K562 (cell line): ENCODE measurements around the gene LRP1. TPM values are rescaled to one million over a fixed set of nuclear protein-coding genes. Genes with fewer than 3 reads are reported as not detected.

Experiments
- CREB3 ChIP-seq: fragments of 450-650 bp; conservative IDR thresholded peaks from 2 replicates; pipeline ENCODE4 v1.6.1; 2016; ENCODE audit warnings: missing genetic modification characterization, low read depth, mild to moderate bottlenecking, missing compliant biosample characterization, moderate library complexity
- DNMT1 ChIP-seq: fragments of 450-650 bp; IDR thresholded peaks from 2 replicates; pipeline ENCODE4 v1.6.1; 2016; ENCODE audit warnings: antibody characterized with exemption, mild to moderate bottlenecking
- FOXK1 ChIP-seq: sonication (generic); formaldehyde crosslinking; IDR thresholded peaks from 2 replicates; pipeline ENCODE4 v1.8.0; 2022; ENCODE audit warnings: missing genetic modification reagents, mild to moderate bottlenecking, borderline replicate concordance
- NEUROD1 ChIP-seq: fragments of 150-350 bp; IDR thresholded peaks from 2 replicates; pipeline ENCODE4 v1.6.1; 2014; ENCODE audit warnings: borderline replicate concordance, low read length, low read depth; ENCODE audit not compliant: partially characterized antibody
- POLR2AphosphoS2 ChIP-seq: IDR thresholded peaks from 2 replicates; pipeline ENCODE4 v1.6.1; 2012; ENCODE audit warnings: low read length, improper control_type of control experiment
- PRPF4 ChIP-seq: fragments of 200-400 bp; formaldehyde crosslinking; IDR thresholded peaks from one replicate; pipeline ENCODE4 v1.6.1; 2017; ENCODE audit warnings: low read length, low read depth, mild to moderate bottlenecking; ENCODE audit not compliant: insufficient read depth, poor library complexity, severe bottlenecking
- TAF1 ChIP-seq: IDR thresholded peaks from 2 replicates; pipeline ENCODE4 v1.6.1; 2011; ENCODE audit warnings: mild to moderate bottlenecking, low read length, moderate library complexity; ENCODE audit not compliant: insufficient read depth, control insufficient read depth, severe bottlenecking; ENCODE audit errors: extremely low read depth
- TAF7 ChIP-seq: fragments of 450-650 bp; IDR thresholded peaks from 2 replicates; pipeline ENCODE4 v1.6.1; 2016; ENCODE audit warnings: missing genetic modification characterization, missing compliant biosample characterization
- TRIM25 ChIP-seq: fragments of 450-650 bp; IDR thresholded peaks from 2 replicates; pipeline ENCODE4 v1.7.0; 2016; ENCODE audit warnings: borderline replicate concordance
- VEZF1 ChIP-seq: fragments of 200-800 bp; sonication (Bioruptor generic); IDR thresholded peaks from 2 replicates; pipeline ENCODE4 v1.6.1; 2017; ENCODE audit warnings: missing genetic modification characterization, missing compliant biosample characterization
- ZBTB7A ChIP-seq: IDR thresholded peaks from 2 replicates; pipeline ENCODE4 v1.6.1; 2011; ENCODE audit warnings: low read depth, mild to moderate bottlenecking, low read length, moderate library complexity, borderline replicate concordance; ENCODE audit not compliant: control insufficient read depth
- ZNF76 ChIP-seq: fragments of 250-450 bp; sonication (Bioruptor Pico); IDR thresholded peaks from 2 replicates; pipeline ENCODE4 v1.4.0; 2020; ENCODE audit warnings: mild to moderate bottlenecking, moderate library complexity, borderline replicate concordance
- polyA plus RNA-seq, 8 experiments: library from polyadenylated mRNA; depleted of rRNA in 4 of 8; stranded (reverse) in 5 of 8; unstranded in 3 of 8; fragments of >200 nt; fragmentation: Nextera tagmentation in 2 of 8; fragmentation: Illumina TruSeq in 1 of 8; extraction: Ambion mirVana in 2 of 8; extraction: Trizol in 1 of 8; gene quantifications; 2 replicates each; pipeline versions ENCODE4 v1.2.1 to v1.2.3, GENCODE V29; 2011 to 2014; ENCODE audit warnings: inconsistent platforms in 1 of 8, missing spikeins in 1 of 8
- total RNA-seq, 7 experiments: library from RNA; depleted of rRNA in 6 of 7; stranded (reverse); fragments of >200 nt in 6 of 7; fragmentation: Illumina TruSeq in 2 of 7; extraction: Trizol in 2 of 7; gene quantifications; 2 replicates each; pipeline versions ENCODE4 v1.2.1 to v1.2.3, GENCODE V29; 2011 to 2021; ENCODE audit warnings: low replicate concordance in 1 of 7

LRP1 gene
- total and polyA plus RNA-seq, 9 of the 15 experiments (the other 6 are each of a cell fraction or from before 2014, with no cell fraction given), result 0.04 to 0.64 (median 0.19) TPM; not detected in 2

GRCh38 chr12:57128519-57129247 lies 400 bp downstream of the LRP1 start (continued):
- peak; percentile 20; the same call in 1 of the 2 replicates for TF ChIP-seq ZBTB7A
- TF ChIP-seq TAF1, result no peak
- no peak for TF ChIP-seq TRIM25
- no peak for TF ChIP-seq POLR2AphosphoS2
- TF ChIP-seq VEZF1 (CRISPR knock-in tag), result peak; percentile 52
- no peak for TF ChIP-seq FOXK1
- TF ChIP-seq ZNF76, result no peak
- TF ChIP-seq CREB3 (tag), result no peak
- TF ChIP-seq PRPF4, result no peak
- no peak for TF ChIP-seq NEUROD1
- TF ChIP-seq DNMT1, result no peak
- no peak for TF ChIP-seq TAF7 (tag)
